ENCODE data around the gene HOXD11. TPM values are rescaled to one million over a fixed set of nuclear protein-coding genes. Genes with fewer than 3 reads are reported as not detected.
A peak's percentile ranks its signal among the peaks of the same experiment; 100 is the strongest.

Gene HOXD11
- total RNA-seq, 1 donor from 2014 or later = not detected

DNA sequence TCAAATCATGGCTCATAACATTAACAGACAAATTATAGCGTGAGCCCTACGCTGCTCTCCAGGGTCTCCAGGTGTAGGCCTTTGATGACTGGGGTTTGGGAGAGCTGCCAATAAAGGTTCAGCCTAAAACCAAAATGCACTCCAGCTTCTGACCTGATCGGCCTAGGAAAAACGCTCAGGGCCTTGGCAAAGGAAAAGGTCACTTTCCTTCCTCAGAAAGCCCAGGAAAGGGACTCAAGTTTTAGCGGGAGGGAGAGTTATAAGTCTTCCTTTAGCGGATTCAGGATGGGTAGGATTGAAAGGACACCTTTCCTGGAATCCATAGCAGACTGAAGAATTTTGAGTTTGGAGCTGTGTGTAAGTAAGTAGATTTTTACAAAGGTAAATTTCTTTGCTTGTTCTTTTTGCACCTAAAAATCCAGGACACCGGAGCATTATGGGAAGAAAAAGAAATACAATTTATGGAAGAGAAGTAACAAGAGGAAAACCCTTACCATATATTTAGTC, 32.1 kb upstream of the HOXD11 start:
- TF ChIP-seq, protein P1, sequence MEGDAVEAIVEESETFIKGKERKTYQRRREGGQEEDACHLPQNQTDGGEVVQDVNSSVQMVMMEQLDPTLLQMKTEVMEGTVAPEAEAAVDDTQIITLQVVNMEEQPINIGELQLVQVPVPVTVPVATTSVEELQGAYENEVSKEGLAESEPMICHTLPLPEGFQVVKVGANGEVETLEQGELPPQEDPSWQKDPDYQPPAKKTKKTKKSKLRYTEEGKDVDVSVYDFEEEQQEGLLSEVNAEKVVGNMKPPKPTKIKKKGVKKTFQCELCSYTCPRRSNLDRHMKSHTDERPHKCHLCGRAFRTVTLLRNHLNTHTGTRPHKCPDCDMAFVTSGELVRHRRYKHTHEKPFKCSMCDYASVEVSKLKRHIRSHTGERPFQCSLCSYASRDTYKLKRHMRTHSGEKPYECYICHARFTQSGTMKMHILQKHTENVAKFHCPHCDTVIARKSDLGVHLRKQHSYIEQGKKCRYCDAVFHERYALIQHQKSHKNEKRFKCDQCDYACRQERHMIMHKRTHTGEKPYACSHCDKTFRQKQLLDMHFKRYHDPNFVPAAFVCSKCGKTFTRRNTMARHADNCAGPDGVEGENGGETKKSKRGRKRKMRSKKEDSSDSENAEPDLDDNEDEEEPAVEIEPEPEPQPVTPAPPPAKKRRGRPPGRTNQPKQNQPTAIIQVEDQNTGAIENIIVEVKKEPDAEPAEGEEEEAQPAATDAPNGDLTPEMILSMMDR (IDR thresholded peaks at IDR 0.05; ENCODE audit: partially characterized antibody, unreplicated experiment) = no peak
- peak overlapping the region; percentile 81 for H3K4me3 Mint-ChIP-seq (ENCODE audit: unreplicated experiment)
- peaks cover 27% of the 10 kb centered on the region for H3K27me3 Mint-ChIP-seq (ENCODE audit: unreplicated experiment)
- H3K9me3 Mint-ChIP-seq (ENCODE audit: unreplicated experiment) = peaks cover 18% of the 10 kb centered on the region
- DNase-seq = no peak
- peaks cover 14% of the 10 kb centered on the region for H3K4me1 Mint-ChIP-seq (ENCODE audit: low read depth, unreplicated experiment)
- H3K27ac Mint-ChIP-seq (ENCODE audit: unreplicated experiment) = no peak overlapping the region
- H3K36me3 Mint-ChIP-seq (ENCODE audit: unreplicated experiment) = peaks cover 7% of the 10 kb centered on the region

DNA sequence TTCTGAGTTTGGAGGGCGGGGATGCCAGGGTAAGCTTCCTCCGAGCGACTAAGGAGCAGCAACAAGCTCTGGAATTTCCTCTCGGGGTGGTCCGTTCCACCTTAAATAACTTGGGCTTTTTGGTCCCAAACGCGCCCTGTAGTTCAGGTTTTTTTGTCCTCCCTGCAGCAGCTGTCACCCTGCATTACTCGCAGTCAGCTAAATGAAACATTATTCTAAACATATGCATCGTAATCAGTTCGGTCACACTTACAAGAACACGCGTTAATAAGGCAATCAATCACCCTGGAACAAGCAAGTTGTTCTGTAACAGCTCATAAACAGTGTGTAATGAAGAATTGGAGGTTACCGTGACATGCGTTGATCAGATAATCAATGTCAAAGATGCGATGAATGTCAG, 31.6 kb upstream of the HOXD11 start:
- Mint-ChIP-seq H3K4me1 (ENCODE audit: low read depth, unreplicated experiment) (peaks cover 14% of the 10 kb centered on the region), H3K36me3 (ENCODE audit: unreplicated experiment) (peaks cover 2% of the 10 kb centered on the region), H3K27ac (ENCODE audit: unreplicated experiment) (peak overlapping the region; percentile 71), H3K4me3 (ENCODE audit: unreplicated experiment) (peak overlapping the region; percentile 81), H3K27me3 (ENCODE audit: unreplicated experiment) (peaks cover 23% of the 10 kb centered on the region), H3K9me3 (ENCODE audit: unreplicated experiment) (peaks cover 18% of the 10 kb centered on the region)
- no peak for DNase-seq
- TF ChIP-seq, protein P1 (IDR thresholded peaks at IDR 0.05; ENCODE audit: partially characterized antibody, unreplicated experiment) = no peak

DNA sequence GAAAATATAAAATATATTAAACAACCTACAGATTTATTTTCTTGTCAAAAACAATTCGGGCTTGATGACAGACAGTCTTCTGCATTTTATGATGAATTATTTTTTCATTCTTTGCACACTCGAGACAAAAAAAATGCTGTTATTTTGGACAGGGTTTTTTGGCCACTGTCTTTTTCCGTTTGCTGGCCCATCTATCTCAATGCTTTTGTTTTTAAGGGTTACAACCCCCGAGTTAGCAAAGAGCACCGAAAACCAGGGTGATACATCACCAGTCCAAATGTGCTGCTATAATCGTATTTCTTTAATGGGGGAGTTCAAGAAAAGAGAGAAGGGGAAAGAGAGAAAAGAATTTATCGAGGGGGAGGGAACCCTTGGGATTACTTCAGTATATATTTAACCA, 31.0 kb upstream of the HOXD11 start:
- TF ChIP-seq, protein P1 (IDR thresholded peaks at IDR 0.05; ENCODE audit: partially characterized antibody, unreplicated experiment) = no peak
- Mint-ChIP-seq H3K27me3 (ENCODE audit: unreplicated experiment) (peaks cover 24% of the 10 kb centered on the region), H3K4me1 (ENCODE audit: low read depth, unreplicated experiment) (peaks cover 15% of the 10 kb centered on the region), H3K9me3 (ENCODE audit: unreplicated experiment) (peaks cover 21% of the 10 kb centered on the region), H3K36me3 (ENCODE audit: unreplicated experiment) (no peaks in the 10 kb centered on the region), H3K4me3 (ENCODE audit: unreplicated experiment) (peak overlapping the region; percentile 75), H3K27ac (ENCODE audit: unreplicated experiment) (no peak overlapping the region)
- no peak for DNase-seq

DNA sequence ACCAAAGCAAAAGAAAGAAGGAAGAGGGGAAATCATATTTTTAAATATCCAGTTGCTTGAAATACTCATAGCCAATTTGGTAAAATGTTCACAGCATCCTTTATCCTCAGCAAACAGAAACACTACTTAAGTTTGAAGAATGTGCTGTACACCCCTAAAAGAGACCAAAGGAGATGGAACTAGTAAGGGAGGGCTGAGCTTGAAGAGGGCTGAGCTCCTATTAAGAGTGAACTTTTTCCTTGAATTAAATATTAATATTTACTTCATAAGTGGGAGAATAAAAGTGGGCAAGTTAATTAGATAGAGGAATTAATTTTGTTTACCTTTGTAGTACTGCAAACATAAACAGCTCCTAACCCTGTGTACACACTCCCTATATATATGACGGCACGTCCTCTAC, 30.3 kb upstream of the HOXD11 start:
- TF ChIP-seq, protein P1 (IDR thresholded peaks at IDR 0.05; ENCODE audit: partially characterized antibody, unreplicated experiment) = no peak
- H3K4me3 Mint-ChIP-seq (ENCODE audit: unreplicated experiment) = peak overlapping the region; percentile 75
- no peak for DNase-seq
- peaks cover 24% of the 10 kb centered on the region for H3K9me3 Mint-ChIP-seq (ENCODE audit: unreplicated experiment)
- H3K27me3 Mint-ChIP-seq (ENCODE audit: unreplicated experiment) = peaks cover 28% of the 10 kb centered on the region
- H3K36me3 Mint-ChIP-seq (ENCODE audit: unreplicated experiment) = no peaks in the 10 kb centered on the region
- H3K27ac Mint-ChIP-seq (ENCODE audit: unreplicated experiment) = no peak overlapping the region
- peaks cover 20% of the 10 kb centered on the region for H3K4me1 Mint-ChIP-seq (ENCODE audit: low read depth, unreplicated experiment)

DNA sequence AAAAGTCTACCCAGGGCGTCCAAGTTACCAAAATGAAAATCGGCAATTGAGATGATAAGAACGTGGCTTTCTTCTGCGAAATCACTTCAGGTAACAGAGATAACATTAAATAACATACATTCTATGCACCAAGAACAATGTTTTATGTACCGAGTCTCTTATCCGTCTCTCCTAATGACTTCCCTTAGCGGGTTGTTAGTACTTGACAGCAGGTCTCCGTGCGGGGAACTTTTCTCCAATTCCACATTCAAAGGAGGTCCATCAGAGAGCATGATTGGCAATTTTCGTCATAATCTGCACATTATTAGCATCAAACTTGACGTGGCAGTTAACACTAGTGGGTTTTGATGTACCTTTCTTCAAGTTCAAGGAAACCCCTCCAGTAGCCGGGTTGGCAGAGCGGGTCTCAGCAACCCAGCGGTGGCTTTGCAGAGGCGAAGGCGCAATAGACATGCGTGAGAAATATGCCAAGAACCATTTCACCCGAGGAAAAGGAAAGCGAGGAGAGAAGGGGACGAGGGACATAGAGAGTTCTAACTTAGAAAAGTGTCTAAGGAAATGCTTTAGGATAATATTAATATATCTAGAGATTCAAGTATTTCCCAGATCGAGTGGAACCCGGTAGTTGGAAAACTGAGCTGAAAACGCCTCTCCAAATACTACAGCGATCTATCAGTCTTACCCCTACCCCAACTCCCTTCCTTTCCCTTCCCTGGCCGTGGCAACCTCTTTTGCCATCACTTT, 28.4 kb upstream of the HOXD11 start:
- TF ChIP-seq, protein P1 (IDR thresholded peaks at IDR 0.05; ENCODE audit: partially characterized antibody, unreplicated experiment) = no peak
- peaks cover 26% of the 10 kb centered on the region for H3K9me3 Mint-ChIP-seq (ENCODE audit: unreplicated experiment)
- peak overlapping the region; percentile 94 for H3K27ac Mint-ChIP-seq (ENCODE audit: unreplicated experiment)
- DNase-seq = no peak
- H3K36me3 Mint-ChIP-seq (ENCODE audit: unreplicated experiment) = no peaks in the 10 kb centered on the region
- peak overlapping the region; percentile 99 for H3K4me3 Mint-ChIP-seq (ENCODE audit: unreplicated experiment)
- H3K4me1 Mint-ChIP-seq (ENCODE audit: low read depth, unreplicated experiment) = peaks cover 23% of the 10 kb centered on the region
- H3K27me3 Mint-ChIP-seq (ENCODE audit: unreplicated experiment) = peaks cover 35% of the 10 kb centered on the region
